ENCODE results near the gene NUP58. TPM values are rescaled to one million over a fixed set of nuclear protein-coding genes. Genes with fewer than 3 reads are reported as not detected.

The NUP58 gene
- total RNA-seq, 4 donors from 2014 or later = 59.0 to 135 (median 63.1) TPM

DNA sequence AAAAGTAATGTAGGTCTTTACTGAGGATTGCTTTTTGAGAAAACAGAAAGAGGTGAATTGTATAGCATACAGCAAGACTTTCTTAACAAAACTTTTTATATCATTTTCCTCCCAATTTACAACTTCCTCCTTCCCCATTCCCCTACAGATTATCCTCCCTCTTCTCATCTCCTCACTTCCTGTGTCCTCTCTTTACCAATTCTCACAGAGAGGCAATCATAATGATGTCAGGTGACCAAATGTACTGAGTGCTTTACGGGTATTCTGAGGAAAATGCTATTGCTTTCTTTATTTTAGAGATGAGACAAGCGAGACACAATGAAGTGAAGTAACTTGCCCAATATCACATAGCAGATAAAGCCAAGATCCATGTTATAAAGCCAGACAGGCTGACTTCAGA is 12.5 kb upstream of the NUP58 start:
- WGBS, 2 donors = 63 to 71% methylated on average over 2 of the region's 2 CpGs
- TF ChIP-seq POLR2A (IDR thresholded peaks at IDR 0.05) (no peak), EP300 (IDR thresholded peaks at IDR 0.05) (no peak)
- TF ChIP-seq, protein P1, sequence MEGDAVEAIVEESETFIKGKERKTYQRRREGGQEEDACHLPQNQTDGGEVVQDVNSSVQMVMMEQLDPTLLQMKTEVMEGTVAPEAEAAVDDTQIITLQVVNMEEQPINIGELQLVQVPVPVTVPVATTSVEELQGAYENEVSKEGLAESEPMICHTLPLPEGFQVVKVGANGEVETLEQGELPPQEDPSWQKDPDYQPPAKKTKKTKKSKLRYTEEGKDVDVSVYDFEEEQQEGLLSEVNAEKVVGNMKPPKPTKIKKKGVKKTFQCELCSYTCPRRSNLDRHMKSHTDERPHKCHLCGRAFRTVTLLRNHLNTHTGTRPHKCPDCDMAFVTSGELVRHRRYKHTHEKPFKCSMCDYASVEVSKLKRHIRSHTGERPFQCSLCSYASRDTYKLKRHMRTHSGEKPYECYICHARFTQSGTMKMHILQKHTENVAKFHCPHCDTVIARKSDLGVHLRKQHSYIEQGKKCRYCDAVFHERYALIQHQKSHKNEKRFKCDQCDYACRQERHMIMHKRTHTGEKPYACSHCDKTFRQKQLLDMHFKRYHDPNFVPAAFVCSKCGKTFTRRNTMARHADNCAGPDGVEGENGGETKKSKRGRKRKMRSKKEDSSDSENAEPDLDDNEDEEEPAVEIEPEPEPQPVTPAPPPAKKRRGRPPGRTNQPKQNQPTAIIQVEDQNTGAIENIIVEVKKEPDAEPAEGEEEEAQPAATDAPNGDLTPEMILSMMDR (IDR thresholded peaks at IDR 0.05) = no peak

GRCh38 chr13:25291691-25292090 is 9.7 kb upstream of the NUP58 start:
- 57 to 84% methylated on average over 1 of the region's 1 CpG for WGBS, 2 donors

More for the DNA sequence above, 12.5 kb upstream of the NUP58 start:
- H3K27ac ChIP-seq = no peak overlapping the region
- no peaks in the 10 kb centered on the region for H3K36me3 ChIP-seq
- no peak for DNase-seq (ENCODE audit: low spot score in 2 of 2)
- H3K27me3 ChIP-seq = no peaks in the 10 kb centered on the region
- no peaks in the 10 kb centered on the region for H3K9me3 ChIP-seq
- H3K4me3 ChIP-seq = no peak overlapping the region
- peaks cover 0 to 33% (median 11%) of the 10 kb centered on the region in 4 donors for H3K4me1 ChIP-seq

GRCh38 chr13:25292301-25292700 is 9.1 kb upstream of the NUP58 start:
- TF ChIP-seq EP300 (IDR thresholded peaks at IDR 0.05) (peak in 1 of 2 donors; percentile 32), POLR2A (IDR thresholded peaks at IDR 0.05) (no peak)
- Histone ChIP-seq H3K27me3 (no peaks in the 10 kb centered on the region), H3K36me3 (no peaks in the 10 kb centered on the region), H3K4me1 (peaks cover 0 to 8% (median 0%) of the 10 kb centered on the region in 4 donors), H3K27ac (peak overlapping the region in 1 of 4 donors; percentile 47), H3K9me3 (no peaks in the 10 kb centered on the region), H3K4me3 (no peak overlapping the region)
- WGBS, 2 donors = 6 to 12% methylated on average over 1 of the region's 1 CpG
- no peak for DNase-seq (ENCODE audit: low spot score in 2 of 2)

More at GRCh38 chr13:25291691-25292090, 9.7 kb upstream of the NUP58 start:
- H3K27ac ChIP-seq = peak overlapping the region in 1 of 4 donors; percentile 47
- H3K4me3 ChIP-seq = no peak overlapping the region
- TF ChIP-seq, protein P1 (IDR thresholded peaks at IDR 0.05) = no peak
- TF ChIP-seq EP300 (IDR thresholded peaks at IDR 0.05) (no peak), POLR2A (IDR thresholded peaks at IDR 0.05) (no peak)
- H3K36me3 ChIP-seq = no peaks in the 10 kb centered on the region
- H3K4me1 ChIP-seq = peaks cover 0 to 8% (median 0%) of the 10 kb centered on the region in 4 donors
- H3K9me3 ChIP-seq = no peaks in the 10 kb centered on the region
- DNase-seq (ENCODE audit: low spot score in 2 of 2) = no peak
- H3K27me3 ChIP-seq = no peaks in the 10 kb centered on the region

GRCh38 chr13:25295228-25295627 is 6.2 kb upstream of the NUP58 start:
- H3K27me3 ChIP-seq = no peaks in the 10 kb centered on the region
- no peak overlapping the region for H3K4me3 ChIP-seq
- WGBS, 2 donors = 92 to 95% methylated on average over 3 of the region's 3 CpGs
- H3K4me1 ChIP-seq = no peaks in the 10 kb centered on the region
- H3K27ac ChIP-seq = no peak overlapping the region
- no peaks in the 10 kb centered on the region for H3K36me3 ChIP-seq
- no peak for DNase-seq (ENCODE audit: low spot score in 2 of 2)
- TF ChIP-seq POLR2A (IDR thresholded peaks at IDR 0.05) = no peak
- no peak for TF ChIP-seq EP300 (IDR thresholded peaks at IDR 0.05)
- TF ChIP-seq, protein P1 (IDR thresholded peaks at IDR 0.05) = no peak
- no peaks in the 10 kb centered on the region for H3K9me3 ChIP-seq

DNA sequence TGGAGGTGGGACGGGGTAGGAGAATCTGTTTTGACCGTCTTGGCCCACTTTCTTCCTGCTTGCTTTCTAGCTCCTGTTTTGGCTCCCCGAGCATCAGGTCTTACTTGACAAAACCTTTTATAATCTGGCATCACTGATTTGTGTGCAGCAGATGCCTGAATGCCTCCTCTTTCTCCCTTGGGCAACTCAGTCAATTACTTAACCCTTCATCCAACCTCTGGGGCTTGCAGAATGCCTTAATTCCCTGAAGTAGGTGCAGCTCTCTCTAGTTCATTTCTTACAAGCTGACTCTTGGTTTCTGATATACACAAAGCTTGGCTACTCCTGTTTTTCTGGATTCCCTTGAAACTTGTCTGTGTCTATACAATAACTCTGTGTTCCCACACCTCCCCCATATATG is 5.7 kb upstream of the NUP58 start:
- H3K9me3 ChIP-seq = no peaks in the 10 kb centered on the region
- no peaks in the 10 kb centered on the region for H3K27me3 ChIP-seq
- peaks cover 0 to 2% (median 0%) of the 10 kb centered on the region in 4 donors for H3K4me1 ChIP-seq
- no peak overlapping the region for H3K27ac ChIP-seq
- 63 to 77% methylated on average over 3 of the region's 3 CpGs for WGBS, 2 donors
- no peak for DNase-seq (ENCODE audit: low spot score in 2 of 2)
- no peak for TF ChIP-seq POLR2A (IDR thresholded peaks at IDR 0.05)
- H3K4me3 ChIP-seq = no peak overlapping the region
- no peaks in the 10 kb centered on the region for H3K36me3 ChIP-seq

GRCh38 chr13:25300861-25301346 is 521 bp upstream of the NUP58 start:
- DNase-seq (ENCODE audit: low spot score in 2 of 2) = no peak
- H3K27ac ChIP-seq = peak overlapping the region; percentile 79 to 95 (median 90)

More at GRCh38 chr13:25300861-25301346, 521 bp upstream of the NUP58 start:
- H3K36me3 ChIP-seq = peaks cover 0 to 9% (median 0%) of the 10 kb centered on the region in 3 donors
- TF ChIP-seq EP300 (IDR thresholded peaks at IDR 0.05) = no peak
- no peaks in the 10 kb centered on the region for H3K9me3 ChIP-seq
- H3K4me3 ChIP-seq = peak overlapping the region; percentile 35 to 93 (median 76)
- H3K4me1 ChIP-seq = peaks cover 0 to 30% (median 5%) of the 10 kb centered on the region in 4 donors
- H3K27me3 ChIP-seq = no peaks in the 10 kb centered on the region
- 19 to 27% methylated on average over 28 to 33 of the region's 33 CpGs for WGBS, 2 donors

All from tibial nerve (tissue), 4 donors.